RPMI7951 (cell line): ENCODE measurements around the gene GAPDHS. TPM values are rescaled to one million over a fixed set of nuclear protein-coding genes. Genes with fewer than 3 reads are reported as not detected.

Source experiments
- DNase-seq: peaks from one replicate; pipeline ENCODE4 v3.0.0-alpha.2; 2012; ENCODE audit warnings: low read depth
- total RNA-seq: library from RNA; depleted of rRNA; stranded (reverse); fragments of >200 nt; shearing (Covaris generic); gene quantifications from 2 replicates; pipeline ENCODE4 v1.2.3, GENCODE V29; 2014; rRNA removed

The GAPDHS gene
- total RNA-seq = 0.20 TPM in 1 of 2 replicates, not detected in the other

DNA sequence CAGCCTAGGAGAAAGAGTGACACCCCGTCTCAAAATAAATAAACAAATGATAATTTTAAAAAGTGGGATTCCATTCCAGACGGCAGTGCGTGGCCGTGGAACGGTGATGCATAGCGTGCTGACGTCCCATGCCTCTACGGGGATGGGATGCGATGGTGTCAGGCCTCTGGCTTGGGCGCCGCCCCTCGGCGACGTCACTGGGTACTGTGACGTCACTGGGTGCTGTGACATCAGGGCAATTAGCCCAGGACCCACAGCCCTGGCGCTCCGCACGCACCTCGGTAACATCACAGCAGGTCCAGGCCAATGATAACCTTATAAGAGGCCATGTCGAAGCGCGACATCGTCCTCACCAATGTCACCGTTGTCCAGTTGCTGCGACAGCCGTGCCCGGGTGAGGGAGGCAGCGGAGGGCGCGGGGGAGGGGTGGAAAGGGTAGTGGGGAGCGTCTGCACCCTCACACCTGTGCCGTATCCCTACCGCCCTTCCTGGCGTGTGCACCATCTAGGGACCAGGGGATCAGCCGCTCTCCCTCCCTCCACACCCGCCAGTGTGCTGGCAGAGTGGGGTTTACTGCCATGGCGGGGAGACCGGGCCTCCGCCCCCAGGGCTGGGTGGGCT, at the start of gene GAPDHS:
Gene GAPDHS, plus strand, starts transcription at position 256 of the 621 bp plus-strand sequence. Its CDS starts 72 bp downstream, at position 328.
- no peak for DNase-seq

GRCh38 chr19:35484252-35485036, 48.8 kb upstream of the GAPDHS start:
- no peak for DNase-seq

DNA sequence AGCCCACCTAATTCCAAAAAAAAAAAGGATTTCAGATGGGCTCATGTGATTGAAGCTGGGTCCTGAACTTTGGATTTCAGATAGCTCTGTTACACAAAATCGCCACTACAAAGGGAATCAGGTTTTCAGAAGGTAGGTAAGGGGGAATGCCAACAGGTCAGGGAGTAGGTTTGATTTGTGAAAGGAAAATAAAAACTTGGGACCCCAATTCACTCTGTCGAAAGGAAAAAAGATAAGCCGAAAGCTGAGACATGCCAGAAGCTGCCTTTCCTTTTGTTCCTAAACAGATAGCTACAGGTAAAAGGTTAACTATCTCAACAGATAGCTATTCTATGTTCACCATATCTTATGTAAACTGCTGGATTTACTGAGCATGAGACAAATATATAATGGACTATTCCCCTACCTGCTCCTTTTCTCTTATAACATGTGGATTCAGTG, 47.0 kb upstream of the GAPDHS start:
- no peak for DNase-seq

DNA sequence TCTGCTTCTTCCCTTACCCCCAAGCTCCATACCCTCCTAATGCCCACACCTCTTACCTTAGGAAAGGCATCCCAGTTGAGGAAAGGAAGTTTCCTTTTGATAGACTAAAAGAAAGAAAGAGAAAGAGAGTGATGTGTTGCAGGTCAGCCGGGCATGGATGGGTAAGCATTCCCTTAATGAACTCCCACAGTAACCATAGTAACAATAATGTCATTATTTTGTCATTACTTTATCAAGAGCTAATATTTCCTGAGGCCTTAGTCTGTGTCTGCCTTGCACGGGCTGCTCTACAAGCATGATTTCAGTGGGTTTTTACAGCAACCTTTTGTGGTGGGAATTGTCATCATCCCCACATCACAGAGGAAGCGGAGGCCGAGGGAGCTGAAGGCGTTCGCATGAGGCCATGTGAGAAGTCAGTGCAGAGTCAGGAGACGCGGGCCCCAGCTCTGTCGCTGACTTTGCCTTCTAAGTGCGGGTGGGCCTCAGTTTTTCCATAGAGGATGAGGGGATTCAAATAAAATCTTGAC, 45.5 kb upstream of the GAPDHS start:
- DNase-seq = no peak

- DNase-seq = no peak
These were observed 44.6 kb upstream of the GAPDHS start for GRCh38 chr19:35488677-35489076.

- DNase-seq = no peak
These were observed 42.9 kb upstream of the GAPDHS start, which contains the start of gene KRTDAP for GRCh38 chr19:35490364-35490763. Gene KRTDAP (minus strand): TSS chr19:35490464. CDS start chr19:35490442, 22 bp downstream.

DNA sequence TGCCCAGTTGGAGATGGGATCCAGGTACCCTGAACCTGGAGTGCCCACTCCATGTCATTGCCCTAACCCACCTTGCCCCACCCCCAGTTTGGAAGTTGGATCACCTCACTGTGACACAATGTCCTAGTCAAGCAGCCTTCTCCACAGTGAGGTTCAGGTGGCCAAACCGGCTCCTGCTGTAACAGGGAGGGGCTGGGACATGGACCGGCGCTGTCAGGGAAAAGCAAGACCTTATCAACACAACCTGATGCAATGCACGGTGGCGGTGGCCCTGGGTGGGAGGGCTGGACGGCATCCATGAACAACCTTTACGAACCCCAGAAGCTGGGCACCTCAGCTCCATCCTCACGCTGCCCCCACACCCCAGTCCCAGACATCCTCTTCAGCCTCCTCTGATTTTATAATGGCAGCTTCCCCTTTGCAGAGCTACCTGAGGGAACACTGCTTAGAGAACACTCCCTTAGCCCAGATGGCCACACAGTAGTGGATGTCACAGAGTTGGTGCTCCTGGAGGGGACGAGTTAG, 41.4 kb upstream of the GAPDHS start:
- DNase-seq = no peak

DNA sequence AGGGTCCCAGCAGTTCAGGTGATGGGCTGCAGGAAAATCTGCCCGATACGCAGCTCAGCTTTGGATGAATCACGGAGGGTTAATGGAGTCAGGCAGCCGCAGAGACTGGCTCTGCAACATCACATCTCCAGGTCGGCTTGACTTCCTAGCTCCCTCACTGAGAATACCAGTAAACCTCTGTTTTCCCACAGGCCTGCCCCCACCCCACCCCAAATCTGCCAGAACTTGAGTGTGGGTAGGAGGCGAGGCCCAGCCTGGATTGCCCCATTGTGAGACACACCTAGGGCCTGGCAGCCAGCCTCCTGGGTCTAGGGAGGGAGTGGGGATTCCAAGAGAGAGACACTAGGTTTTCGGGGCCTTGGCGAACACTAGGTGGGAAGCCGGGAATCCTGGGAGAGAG, 39.3 kb upstream of the GAPDHS start:
- no peak for DNase-seq

DNA sequence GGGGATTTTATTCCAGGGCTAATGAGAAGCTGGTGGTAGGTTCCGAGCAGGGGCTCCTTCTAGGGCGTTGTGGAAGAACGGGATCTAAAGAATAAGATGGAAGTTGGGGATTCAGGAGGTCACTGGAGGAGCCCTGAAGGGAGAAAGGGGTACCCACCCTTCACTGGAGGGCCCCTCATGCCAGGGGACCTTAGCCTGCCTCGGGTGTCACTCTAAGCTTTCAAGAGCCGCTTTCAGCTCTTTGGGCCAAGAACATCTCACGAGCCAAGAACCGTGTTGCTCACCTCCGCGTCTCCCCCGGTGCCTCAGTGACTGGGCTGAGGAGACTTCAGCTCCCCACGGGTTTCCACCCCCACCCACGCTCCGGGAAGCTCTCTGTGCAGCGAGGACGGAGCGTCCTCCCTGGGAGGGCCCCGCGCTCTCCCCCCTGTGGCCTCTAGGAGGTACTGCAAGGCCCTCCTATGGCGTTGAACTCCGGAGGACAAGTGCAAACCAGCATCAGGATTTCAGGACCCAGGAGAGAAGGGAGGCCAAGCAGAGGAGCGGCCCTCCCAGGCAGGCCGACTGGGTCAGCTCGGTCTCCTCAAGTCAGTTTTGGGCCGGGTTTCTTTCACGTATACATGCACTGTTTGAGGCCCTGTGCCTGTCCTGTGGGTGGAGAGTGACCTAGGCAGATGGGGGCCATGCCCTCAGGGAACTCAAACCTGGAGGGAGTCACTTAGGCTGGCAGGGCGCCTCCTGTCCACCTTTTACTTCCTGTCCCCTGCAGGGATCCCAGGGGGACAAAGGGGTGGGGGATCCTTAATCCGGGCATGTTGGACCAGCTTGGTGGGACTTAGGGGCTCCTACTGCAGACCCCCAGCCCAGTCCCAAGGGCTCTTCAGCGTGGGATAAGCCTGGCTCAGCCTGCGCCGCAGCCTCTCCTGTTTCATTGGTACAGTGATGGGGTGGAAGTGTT, 37.9 kb upstream of the GAPDHS start:
- peak; percentile 58 for DNase-seq

DNA sequence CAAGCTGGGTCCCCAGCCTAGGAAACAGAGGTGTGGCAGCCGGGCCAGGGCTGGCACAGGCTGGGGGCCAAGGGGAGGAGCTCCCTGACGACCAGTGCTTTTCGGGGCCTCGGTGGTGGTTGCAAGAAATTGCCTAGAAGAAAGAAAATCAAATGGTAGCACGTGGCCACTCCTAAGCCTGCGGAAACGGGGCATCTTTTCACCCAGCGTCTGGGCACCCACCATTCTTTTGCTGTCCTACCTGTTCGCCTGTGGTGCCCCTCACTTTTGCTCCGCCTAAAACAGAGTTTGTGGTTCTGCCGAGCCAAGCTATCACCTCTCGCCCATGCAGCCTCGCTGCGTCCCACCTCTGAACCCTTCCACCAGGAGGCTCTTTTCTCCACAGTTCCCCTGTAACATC, 35.9 kb upstream of the GAPDHS start:
- DNase-seq = no peak

DNA sequence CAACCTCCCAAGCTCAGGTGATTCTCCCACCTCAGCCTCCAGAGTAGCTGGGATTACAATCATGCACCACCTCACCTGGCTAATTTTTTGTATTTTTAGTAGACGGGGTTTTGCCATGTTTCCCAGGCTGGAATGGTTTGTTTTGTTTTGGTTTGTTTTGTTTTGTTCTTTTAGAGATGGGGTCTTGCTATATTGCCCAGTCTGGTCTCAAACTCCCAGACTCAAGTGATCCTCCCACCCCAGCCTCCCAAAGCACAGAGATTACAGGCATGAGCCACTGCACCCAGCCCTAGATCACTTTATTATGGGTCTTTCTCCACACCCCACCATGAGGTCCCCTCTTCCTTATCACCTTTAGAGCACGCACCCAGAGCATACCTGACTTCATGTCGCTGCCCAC, 35.0 kb upstream of the GAPDHS start:
- DNase-seq = no peak

GRCh38 chr19:35498984-35499527, 34.2 kb upstream of the GAPDHS start:
- no peak for DNase-seq

DNA sequence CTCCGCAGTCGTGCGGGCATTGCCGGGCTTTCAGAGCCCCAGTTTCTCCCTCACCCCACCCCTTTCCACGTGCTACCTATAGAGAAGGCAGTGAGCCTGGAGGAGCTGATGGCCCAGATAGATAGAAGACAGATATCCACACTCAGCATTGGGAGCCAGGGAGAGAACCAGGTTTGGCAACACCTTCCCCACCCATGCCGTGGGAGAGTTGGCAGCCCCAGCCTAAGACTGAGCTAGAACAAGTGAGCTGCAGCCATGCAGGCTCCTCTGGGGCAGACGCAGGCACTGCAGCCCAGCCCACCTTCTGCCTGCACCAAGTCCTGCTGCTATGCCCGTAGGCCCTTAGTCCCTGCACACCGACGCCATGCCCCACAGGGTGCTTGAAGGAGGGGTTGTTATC, 32.6 kb upstream of the GAPDHS start:
- no peak for DNase-seq

DNA sequence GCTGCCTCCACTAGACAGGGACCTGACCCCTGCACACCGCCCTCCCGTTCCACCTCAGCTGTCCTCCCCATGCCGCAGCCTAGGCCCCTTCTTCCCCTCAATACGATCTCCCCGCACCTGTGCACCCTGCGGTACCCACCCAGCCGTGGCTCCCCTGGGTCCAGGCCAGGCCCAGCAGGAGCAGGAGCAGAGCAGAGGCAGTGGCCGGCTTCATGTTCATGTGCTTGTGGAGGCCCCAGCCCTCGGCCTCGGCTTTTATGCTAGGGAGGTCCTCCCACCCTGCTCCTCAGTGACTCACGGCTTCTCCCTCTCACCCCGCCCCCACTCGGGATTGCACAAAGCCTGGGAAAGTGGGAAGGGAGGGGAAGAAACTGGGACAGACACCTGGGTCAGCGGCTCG, 31.6 kb upstream of the GAPDHS start:
- no peak for DNase-seq

DNA sequence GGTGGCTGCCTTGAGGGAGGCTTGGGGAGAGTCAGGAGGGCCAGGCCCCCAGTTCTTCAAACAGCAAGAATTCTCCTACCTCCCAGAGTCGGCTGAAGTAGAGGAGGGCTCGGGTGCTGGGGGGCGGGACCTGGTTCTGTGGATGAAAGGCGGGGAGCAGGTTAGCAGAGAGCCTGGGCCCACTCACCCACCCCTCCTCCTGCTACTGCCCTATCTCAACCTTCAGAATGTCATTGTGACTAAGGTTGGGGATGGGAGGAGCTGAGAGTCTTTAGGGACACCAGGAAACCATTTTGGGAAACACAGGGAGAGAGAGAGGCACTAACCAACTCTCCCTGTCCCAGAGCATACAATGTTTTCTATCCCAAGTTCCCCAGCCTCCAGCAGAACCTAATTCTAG, 30.5 kb upstream of the GAPDHS start:
- DNase-seq = no peak

DNA sequence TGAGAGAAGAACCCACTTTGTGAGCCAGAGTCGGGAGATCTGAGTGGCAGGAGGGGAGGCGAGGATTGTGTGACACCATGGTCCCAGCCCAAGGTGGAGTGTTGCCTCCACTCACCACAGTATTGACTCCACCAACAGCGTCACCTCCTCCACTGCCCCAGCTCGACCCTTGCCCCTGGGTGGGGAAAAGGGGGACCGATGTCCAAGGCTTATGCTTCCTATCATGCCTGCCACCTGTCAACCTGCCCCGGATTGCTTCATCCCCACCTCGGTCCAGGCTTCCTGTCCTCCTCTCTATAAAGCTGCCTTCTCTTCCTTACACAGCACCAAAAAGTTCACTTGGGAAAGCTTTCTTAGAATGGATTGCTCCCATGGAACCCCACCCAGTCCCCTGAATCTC, 27.2 kb upstream of the GAPDHS start:
- DNase-seq = no peak

DNA sequence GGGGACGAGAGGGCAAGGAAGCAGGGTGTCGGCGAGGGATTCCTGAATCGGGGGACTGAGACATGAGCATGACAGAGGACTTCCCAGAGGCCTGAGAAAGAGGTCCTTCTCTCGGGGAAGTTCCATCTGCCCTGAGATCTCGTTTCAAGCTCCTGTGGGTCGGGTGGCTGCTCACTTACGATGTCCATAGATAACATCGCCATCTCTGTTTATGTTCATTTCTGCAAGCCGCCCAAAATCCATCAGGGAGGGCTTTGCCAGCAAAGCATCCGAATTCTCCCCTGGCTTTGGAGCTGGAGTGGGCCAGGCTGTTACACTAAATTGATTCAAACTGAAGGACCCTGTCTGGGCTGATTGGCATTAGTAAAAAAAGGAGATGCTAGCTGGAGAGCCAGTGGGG, 25.7 kb upstream of the GAPDHS start:
- no peak for DNase-seq

DNA sequence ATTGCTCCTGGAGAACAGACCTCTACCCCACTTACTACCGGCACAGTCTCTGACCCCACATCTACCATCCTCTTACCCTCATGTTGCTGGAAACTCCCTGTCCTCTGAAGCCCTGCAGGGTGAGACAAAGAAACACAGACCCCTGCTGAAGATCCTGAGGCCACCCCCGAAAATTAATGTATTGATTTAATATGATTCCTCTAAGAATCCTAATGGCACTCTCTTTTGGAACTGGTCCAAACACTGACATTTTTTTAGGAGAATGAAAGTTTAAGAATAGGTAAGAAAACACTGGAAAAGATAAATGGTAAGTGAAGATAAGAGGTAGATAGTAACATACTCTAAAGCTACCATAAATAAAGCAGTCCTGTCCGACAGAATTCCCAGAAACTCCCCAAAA, 25.1 kb upstream of the GAPDHS start:
- DNase-seq = no peak

DNA sequence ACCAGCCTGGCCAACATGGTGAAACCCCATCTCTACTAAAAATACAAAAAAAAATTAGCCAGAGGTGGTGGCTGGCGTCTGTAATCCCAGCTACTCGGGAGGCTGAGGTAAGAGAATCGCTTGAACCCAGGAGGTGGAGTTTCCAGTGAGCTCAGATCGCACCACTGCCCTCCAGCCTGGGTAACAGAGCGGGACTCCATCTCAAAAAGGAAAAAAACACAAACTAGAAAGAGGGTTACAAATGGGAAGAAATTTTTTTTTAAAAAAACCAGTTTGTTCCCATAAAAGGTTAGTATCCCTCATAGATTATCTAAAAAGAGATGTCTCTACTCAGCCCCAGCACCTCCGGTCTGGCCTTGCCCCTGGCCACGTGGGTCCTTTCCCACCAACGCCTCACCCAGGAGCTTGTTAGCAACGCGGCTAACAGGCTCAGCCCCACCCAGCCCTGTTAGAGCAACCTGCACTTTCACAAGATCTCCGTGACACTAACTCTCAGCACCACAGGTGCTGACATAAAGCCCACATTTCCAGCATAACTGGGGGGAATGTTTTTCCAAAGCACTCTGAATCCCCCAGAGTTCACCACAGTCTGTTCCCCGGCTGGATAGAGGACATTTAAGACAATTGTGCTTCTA, 24.1 kb upstream of the GAPDHS start:
- DNase-seq = no peak

GRCh38 chr19:35509861-35510625, 23.2 kb upstream of the GAPDHS start:
- peak; percentile 39 for DNase-seq
